GM19193 (cell line): ENCODE results near the gene EXOSC1.

Experiments
- POLR2A ChIP-seq: IDR thresholded peaks from 4 replicates; pipeline ENCODE4 v1.6.1; 2011; ENCODE audit not compliant: insufficient read depth, insufficient read length; ENCODE audit errors: extremely low read depth

EXOSC1 gene

DNA sequence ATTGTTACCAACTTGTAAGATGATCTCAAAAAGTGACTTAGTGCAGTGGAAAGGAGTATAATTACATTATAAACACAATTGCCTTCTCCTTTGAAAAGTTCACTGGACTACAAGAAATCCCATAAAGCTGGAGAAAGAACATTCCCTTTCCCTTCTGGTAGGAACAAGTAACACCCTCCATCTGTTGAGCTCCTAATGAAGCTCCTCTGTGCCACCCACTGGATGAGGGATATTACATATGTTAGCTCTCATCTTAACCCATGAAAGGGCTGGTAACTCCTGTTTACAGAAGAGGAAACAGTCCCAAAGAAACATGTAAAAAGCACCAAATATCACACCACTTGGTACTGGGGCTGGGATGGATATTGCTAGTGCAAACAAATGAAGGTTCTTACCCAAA lies 11.8 kb downstream of the EXOSC1 start:
- no peak for TF ChIP-seq POLR2A

- TF ChIP-seq POLR2A, result no peak
These were observed 17.2 kb downstream of the EXOSC1 start for GRCh38 chr10:97428572-97428981.

DNA sequence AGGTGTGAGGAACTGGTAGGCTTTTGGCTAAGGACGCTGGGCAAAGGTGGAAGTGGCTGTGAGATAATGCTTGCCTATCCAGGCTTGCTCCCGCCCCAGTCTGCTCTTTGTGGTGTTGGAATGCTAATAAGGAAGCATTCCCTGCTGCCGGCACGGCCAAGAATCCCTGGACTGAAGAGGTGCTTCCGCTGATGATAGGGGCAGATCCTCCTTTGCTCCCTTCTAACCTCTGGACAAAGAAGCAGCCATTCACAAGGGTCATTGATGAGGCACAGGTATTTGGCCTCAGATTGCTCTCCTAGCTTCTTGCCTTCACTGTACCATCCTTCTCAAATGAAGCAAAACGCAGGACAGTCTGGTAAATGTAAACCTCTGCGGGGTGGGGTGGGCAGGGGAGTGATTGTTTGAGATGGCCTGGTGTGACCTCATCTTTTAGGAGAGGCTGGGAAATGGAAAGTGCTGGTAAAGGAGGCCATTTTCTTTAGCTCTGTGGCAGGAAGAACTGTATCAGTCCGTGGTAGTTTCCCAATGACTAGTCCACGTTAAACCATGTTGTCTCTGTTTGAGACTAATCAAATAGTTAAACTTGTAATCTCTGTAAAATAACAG lies 18.1 kb downstream of the EXOSC1 start:
- TF ChIP-seq POLR2A, result no peak

GRCh38 chr10:97426776-97427570 lies 18.8 kb downstream of the EXOSC1 start:
- no peak for TF ChIP-seq POLR2A

DNA sequence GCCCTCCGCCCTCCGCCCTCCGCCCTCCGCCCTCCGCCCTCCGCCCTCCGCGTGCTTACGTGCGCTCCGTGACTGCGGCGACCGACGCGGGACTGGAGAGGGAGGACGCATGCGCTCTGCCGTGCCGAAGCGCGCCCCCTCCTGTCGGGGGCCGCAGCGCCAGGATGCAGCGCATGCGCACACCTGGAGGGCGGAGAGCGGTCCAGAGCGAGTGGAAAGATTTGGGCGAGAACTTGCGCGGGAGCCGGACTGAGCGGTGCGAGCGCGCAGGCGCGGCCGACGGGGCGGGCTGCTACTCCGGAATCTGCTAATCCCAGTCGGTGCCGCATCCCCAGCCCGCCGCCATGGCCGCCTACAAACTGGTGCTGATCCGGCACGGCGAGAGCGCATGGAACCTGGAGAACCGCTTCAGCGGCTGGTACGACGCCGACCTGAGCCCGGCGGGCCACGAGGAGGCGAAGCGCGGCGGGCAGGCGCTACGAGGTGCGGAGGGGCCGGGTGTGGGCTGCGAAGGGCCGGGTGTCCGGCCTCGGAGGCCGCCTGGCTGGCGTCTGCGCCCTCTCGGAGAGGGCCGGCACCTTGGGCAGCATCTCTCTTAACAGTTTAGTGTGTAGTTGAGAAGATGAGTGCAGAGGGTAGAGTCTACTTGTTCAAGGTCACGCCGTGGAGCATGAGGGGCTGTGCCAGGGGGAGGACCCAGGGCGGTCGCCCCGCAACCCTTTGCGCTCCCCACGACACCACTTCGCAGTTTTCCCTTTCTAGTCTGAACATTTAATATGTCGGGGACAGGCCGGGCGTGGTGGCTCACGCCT lies 19.6 kb downstream of the EXOSC1 start, which contains the start of gene PGAM1:
PGAM1 (plus strand) TSS at position 228 of the 812 bp plus-strand sequence; CDS start at position 345, 117 bp downstream.
- TF ChIP-seq POLR2A, result peak; percentile 68

DNA sequence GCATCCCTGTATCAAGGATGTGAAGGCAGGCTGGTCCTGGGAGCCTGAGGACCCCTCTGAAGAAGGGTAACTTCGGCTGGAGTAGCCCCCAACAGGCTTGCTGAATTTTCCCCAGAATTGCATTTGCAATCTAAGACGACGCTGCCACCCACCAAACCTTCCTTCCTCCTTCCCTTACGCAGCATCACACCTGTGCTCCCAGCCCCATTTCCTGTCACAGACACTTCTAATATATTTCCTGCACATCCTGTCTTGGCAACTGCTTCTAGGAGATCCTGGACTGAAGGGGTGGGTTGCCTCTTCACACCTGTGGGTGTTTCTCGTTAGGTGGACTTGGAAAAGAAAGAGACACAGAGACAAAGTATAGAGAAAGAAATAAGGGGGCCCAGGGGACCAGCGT lies 29.2 kb downstream of the EXOSC1 start:
- TF ChIP-seq POLR2A, result no peak

DNA sequence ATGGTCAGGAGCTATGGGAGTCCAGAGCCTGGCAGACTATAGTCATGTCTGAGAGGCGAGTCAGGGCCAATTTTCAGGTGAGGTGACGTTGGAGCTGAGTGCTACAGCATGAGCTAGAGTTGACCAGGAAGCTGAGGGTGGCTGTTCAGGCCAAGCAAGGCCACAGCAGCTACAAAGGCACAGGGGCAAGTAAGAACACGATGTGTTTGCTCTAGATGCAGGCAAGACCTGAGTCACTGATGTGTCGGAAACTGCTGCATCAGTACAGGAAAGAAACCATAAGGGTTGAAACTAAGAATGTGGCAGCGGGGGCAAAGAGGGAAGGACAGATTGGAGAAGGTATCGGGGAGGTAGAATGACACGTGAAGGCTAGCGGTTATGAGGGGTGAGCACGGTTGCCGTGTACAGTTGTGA lies 32.9 kb downstream of the EXOSC1 start:
- TF ChIP-seq POLR2A, result no peak

GRCh38 chr10:97411406-97411805 lies 34.4 kb downstream of the EXOSC1 start:
- no peak for TF ChIP-seq POLR2A

DNA sequence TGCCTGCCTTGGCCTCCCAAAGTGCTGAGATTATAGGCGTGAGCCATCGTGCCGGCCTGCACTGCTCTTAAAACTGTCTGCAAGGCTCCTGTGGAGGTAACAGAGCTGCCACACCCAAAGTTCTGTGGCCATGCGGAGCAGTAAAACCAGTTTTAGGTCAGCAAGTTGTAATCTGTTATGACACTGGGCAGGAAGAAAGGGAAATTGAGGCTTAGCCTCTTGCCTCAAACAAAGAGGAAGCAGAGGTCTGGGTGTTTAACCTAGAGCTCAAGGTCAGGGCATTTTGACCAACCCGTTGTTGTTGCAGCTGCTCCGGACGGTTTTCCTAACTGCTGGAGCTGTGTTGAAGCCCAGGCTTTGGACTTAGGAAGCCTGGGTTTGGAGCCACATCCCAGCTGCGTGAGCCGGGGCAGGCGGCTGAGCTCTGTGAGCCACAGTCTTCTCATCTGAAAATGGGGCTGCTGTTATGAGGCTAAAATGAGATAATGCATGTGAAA lies 37.3 kb downstream of the EXOSC1 start:
- no peak for TF ChIP-seq POLR2A

GRCh38 chr10:97407952-97408248 lies 37.9 kb downstream of the EXOSC1 start:
- no peak for TF ChIP-seq POLR2A

DNA sequence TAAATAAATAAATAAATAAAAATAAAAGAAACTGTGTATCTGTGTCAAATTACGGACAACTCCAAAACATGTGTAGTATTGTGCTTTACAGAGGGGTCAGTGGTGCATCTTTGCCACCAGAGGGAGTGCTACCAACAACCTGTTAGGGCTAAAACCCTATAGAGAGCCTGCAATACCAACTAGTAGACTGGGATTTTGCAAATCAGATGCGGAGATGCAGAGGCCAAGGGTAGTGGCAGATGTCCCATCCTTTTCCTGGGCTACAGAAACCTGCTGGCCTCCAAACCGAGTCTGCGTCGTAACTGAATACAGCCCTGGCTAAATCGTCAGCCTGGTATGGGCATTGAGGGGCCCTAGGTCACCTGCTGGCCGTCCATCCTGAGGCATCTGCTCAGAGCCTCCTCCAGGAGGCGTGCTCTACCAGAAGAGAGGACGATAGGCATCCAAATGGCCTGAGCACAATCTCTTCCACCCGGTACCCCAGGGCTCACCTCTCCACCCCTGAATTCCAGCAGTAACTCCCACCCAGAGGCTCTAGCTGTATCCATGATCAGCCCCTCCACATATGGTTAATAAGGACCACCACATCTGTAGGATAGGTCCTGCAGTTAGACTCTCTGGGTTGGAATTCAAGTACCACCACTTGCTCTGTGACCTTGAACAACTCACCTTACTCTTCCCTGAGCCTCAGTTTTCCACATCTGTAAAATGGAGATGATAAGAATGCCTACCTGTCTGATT lies 38.4 kb downstream of the EXOSC1 start:
- TF ChIP-seq POLR2A, result no peak

GRCh38 chr10:97406064-97406463 lies 39.7 kb downstream of the EXOSC1 start:
- no peak for TF ChIP-seq POLR2A

DNA sequence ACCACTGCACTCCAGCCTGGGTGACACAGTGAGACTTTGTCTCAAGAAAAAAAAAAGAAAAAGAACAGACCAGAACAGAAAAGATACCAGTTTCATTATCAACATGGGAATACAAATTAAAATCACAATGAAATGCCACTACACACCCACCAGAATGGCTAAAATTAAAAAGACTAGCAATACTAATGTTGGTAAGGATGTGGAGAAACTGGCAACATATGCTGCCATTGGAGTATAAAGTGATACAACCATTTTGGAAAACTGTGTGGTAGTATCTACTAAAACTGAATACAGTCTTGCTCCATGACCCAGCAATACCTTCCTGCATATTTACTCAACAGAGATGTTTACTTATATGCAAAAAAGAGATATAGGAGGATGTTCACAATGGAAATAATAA lies 41.8 kb downstream of the EXOSC1 start:
- TF ChIP-seq POLR2A, result no peak

DNA sequence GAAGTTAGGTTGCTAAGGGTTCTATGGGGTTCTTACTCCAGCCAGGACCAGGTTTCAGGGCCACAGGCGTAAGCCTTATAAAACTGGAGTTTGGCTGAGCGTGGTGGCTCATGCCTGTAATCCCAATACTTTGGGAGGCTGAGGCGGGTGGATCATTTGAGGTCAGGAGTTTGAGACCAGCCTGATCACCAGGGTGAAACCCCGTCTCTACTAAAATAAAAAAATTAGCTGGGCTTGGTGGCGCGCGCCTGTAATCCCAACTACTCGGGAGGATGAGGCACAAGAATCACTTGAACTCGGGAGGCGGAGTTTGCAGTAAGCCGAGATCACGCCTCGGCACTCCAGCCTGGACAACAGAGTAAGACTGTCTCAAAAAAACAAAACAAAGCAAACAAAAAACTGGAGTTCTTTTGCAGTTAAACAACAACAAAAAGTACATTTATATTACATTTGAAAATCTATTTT lies 44.3 kb downstream of the EXOSC1 start:
- no peak for TF ChIP-seq POLR2A
